Hematopoietic multipotent progenitor cell treated with erythropoietin and hydrocortisone succinate and interleukin-3 and kit ligand, for 8 days (in vitro differentiated cells): Measurements from ENCODE around the gene ENPP3.

Experiments used
- DNase-seq: peaks from one replicate; pipeline ENCODE4 v3.0.0-alpha.2; 2015

Gene ENPP3

GRCh38 chr6:131636880-131637792 is at the start of gene ENPP3:
Gene ENPP3, plus strand, starts transcription at chr6:131637302. Its CDS starts 83 bp downstream, at chr6:131637385.
- peak; percentile 37 for DNase-seq

GRCh38 chr6:131587909-131588308 is 49.2 kb upstream of the ENPP3 start:
- no peak for DNase-seq

DNA sequence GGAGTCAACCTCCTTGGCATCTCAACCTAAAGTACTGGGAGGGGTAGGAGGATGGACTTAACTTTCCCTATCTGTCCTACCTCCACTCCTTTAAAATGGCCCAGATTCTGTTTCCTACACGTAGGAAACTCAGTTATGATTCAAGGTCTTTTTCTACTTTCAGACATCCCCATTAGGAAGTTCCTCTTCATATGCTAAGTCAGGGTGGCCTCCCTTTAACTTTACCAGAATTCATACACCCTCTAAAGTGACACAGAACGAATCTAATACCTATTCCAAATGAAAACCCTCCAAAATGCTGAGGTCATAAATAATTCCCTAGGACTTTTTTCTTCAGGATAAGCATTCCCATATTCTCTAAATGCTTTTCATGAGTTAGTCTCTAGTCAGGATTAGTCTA is 48.5 kb upstream of the ENPP3 start:
- no peak for DNase-seq

DNA sequence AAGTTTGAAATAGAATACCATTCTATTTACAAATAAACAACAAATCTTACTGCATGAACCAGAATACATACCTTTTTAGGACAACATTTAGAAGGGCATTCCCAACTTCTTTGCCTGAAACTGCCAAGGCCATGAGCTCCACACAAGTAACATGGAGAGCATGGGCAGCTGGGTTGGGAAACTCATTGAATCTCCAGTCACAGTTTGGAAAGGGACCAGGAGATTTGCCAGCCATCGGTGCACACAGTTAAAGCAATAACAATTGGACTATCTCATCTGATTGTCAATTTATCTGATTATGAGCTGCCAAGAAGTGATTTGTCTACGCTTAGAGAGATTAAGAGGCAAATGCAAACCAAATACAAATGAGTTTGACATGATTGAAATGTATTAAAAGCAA is 44.2 kb upstream of the ENPP3 start:
- DNase-seq, result no peak

GRCh38 chr6:131594074-131594473 is 43.0 kb upstream of the ENPP3 start:
- DNase-seq, result no peak

DNA sequence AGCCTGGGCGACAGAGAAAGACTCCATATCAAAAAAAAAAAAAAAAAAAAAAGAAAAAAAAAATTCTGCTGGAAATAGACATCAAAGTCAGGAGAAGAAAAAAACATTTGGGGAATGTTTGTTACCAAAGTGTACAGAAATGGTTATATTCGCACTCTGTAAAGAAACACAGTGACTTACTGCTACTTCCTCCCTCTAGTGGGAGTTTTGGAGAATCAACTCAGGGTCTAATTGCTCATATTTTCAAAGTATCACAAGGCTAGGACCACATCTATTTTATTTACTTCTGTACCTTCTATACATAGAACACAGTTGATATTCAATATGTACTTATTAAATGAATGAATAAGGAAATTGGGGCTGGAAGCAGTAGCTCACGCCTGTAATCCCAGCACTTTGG is 39.7 kb upstream of the ENPP3 start:
- peak; percentile 14 for DNase-seq

DNA sequence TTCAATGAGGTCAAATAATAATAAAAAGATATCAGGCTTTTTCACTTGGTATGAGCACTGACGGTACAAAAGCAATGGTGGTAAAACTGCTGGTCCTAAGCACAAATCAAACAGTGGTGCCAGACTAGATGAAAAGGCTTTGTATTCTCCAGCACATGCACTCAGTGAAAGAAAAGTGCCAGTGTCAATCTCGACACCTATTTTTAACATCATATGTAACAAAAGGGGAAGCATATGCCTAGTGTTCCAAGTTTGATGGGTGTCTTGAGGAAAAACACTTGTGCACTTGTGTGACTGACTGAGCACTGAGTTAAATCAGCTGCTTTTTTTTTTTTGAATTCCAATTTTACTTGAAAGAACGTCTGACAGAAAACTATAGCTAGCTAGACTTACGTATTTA is 36.4 kb upstream of the ENPP3 start:
- DNase-seq, result no peak

DNA sequence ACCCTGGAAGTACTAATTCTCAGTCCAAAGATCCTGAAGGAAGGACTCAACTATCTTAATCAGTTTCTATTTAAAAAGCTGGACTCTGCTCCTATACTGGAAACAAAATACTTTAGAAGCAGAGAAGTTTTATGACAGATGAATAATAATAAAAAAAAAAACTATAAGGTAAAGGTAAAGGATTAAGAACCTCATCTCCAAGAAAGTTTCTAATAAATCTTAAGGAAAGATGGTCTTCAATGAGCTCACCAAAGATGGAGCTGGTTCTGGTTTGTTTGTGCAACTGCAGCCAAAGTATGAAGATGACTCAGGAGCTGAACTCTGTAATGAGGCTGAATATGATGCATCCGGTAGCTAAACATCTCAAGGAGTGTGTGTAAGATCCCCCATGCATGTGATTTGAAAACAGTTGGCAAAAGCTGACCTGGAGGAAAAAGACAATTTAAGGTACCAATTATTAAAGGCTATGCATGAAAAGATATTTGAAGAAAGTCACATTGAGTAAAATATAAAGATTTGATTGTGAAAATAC is 34.3 kb upstream of the ENPP3 start:
- no peak for DNase-seq

GRCh38 chr6:131613296-131613925 is 23.7 kb upstream of the ENPP3 start:
- DNase-seq, result no peak

DNA sequence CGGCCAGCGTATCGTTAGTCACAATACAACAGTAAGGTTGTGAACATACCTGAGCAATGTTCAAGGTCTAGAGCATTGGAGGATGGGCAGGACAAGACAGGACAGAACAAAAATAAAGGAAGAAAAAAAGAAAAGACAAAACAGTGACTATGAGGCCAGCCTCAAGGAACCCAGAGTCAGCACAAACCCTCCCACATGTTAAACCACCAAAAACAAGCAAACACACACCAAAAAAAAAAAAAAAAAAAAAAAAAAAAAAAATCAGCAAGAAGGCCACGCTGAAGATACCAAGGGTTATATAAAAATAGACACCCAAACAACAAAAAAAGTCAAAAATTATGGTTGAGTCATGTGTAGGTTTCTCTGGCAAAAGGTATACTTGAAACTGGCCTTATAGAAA is 21.8 kb upstream of the ENPP3 start:
- DNase-seq, result no peak

DNA sequence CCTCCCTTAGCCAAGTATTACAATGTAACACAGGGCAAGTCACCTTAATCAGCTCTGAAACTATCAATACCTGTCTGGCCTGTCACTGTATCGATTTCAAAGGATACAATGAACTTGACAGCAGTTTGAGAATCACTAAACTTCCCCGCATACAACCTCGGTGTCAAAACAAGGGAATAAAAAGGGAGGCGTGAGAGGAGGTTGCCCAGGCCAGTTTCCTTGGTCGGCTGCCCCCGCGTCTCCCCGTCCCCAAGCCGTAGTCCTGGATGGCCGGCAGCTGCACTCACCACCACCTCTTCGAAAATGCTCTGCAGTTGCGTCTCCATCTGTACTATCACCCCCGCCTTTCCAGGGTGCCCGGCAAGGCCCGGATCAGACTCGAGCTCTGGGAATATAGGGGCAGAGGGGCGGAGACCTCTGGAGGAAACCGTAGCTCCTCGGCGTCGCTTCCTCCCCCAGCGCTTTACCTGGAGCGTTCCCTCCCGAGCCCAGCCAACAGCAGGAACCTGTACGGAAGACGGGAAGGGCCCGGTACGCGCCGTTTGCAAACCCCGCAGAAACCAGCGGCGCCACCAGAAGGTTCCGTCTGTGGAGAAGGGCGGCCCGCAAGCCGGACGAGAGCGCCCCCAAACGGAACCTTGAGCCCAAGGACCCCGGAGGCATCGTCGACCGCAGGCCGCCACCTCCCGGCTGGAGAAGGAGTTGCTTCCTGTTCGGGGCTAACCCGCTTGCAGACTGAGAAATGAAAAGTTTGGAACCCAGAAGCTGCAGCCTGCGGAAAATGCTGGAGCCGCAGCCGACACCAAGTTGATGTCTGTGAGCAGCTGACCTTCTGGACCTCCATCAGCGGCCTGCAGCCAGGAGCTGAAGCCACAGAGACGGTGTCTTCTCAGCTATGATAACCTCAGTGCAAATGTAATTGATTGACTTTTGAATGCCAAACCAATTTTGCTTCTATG is 9.1 kb upstream of the ENPP3 start, which contains the start of gene MED23:
MED23 (minus strand) TSS at position 519 of the 959 bp plus-strand sequence; CDS start at position 326, 193 bp downstream.
- DNase-seq, result peak; percentile 94

DNA sequence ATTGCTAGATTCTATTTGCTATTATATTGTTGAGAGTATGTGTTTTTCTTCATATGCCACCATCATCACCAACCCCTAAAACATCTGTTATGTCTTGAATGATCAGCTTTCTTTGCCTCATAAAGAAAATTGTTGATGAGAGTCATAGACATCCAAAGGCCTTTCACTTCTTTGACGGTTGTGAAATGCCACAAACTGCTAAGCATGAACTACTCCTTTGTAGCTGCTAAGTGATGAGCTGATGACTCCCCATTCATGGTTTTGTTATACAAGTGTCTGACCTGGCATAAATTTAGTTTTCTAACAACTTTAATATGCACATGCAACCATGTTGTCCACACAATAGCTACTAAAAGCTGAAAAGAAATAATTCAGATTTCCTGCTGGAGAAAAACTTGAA is 8.4 kb upstream of the ENPP3 start:
- peak; percentile 38 for DNase-seq

GRCh38 chr6:131629651-131630050 is 7.5 kb upstream of the ENPP3 start:
- DNase-seq, result peak; percentile 93

DNA sequence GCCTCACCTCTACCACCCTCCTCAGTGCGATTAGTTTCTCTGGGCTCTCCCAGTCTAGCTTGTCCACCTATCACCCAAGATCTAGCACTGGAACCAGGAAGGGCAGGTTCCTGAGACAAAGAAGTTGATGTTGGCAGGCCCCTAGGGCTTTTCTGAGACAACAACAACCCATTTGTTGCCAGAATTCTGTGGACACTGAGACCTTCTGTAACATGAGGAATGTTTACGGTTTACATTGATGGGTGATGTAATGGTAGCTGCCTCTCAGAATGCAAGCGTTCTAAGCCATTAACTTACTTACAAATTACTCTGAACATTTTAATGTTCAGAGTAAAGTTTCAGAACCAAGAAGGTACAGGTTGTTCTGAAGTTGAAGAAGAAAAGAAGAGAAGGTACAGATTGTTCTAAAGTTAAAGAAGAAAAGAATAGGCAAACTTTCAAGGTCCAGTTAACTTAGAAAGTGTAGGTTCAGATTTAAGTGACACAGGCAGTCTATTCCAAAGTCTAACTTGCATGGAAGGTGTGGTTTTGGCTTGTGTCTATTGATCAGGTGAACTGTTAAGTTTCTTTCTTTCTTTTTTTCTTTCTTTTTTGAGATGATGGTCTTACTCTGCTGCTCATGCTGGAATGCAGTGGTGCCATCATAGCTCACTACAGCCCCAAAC is 5.3 kb upstream of the ENPP3 start:
- DNase-seq, result no peak

GRCh38 chr6:131635384-131636340 is 1.4 kb upstream of the ENPP3 start:
- DNase-seq, result no peak

DNA sequence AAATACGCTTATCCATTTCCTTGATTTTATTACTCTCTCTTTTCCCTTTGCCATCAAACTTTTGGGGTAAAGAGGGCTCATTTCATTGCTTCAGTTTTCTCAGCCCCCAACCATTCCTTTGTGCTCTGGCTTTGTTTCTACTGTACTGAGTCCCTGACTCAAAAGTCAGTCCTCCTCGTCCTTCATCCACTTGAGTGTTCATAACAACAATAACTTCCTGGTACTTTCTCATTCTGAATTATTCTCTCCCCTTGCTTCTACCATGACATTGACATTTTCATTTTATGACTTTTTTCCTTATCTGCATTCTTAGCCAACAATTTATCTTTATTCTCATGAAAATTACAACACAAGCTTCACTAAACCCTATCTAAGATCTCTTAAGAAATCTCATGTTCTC is 911 bp downstream of the ENPP3 start:
- DNase-seq, result peak; percentile 15

GRCh38 chr6:131640100-131640499 is 3.0 kb downstream of the ENPP3 start:
- DNase-seq, result peak; percentile 48

GRCh38 chr6:131640576-131640975 is 3.5 kb downstream of the ENPP3 start:
- peak; percentile 87 for DNase-seq

DNA sequence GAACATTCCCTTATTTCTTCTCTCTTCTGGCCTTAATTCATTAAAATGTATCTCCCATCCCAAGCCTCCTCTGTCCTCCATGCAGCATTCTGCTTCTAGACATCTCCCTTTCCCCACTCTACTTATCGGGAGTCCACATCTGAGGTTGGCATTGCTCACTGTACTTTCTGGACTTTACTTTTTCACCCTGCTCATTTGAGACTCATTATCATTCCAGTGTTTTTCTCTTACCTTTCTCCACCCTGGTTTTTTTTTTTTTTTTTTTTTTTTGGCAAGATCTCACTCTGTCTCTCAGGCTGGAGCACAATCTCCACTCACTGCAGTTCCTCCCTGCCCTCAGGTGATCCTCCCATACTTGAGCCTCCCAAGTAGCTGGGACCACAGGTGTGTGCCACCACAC is 4.5 kb downstream of the ENPP3 start:
- peak; percentile 49 for DNase-seq

DNA sequence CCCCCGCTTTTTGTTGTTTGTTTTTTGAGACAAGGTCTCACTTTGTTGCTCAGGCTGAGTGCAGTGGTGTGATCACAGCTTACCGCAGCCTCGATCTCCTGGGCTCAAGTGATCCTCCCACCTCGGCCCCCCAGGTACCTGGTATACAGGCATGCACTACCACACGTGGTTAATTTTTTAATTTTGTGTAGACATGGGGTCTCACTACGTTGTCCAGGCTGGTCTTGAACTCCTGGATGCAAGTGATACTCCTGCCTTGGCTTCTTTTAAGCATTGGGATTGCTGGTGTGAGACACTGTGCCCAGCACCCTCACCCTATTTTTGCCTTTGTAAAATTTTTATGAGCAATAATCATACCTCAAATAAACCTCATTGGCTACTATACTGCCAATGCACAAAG is 5.5 kb downstream of the ENPP3 start:
- DNase-seq, result no peak
